Activated CD8-positive, alpha-beta memory T cell treated with anti-CD3 and anti-CD28 coated beads for 36 hours (primary cell): Measurements from ENCODE around the gene SPRR2F. TPM values are rescaled to one million over a fixed set of nuclear protein-coding genes. Genes with fewer than 3 reads are reported as not detected.

Source experiments
- CTCF ChIA-PET: fragments of 350-600 bp; sonication (Branson Sonifier 250); formaldehyde crosslinking; loops from one replicate; lab custom pipeline; 2021; ENCODE audit warnings: antibody characterized with exemption; lab: Charles Lee
- POLR2A ChIA-PET: fragments of 350-600 bp; sonication (Branson Sonifier 250); formaldehyde crosslinking; loops from one replicate; lab custom pipeline; 2021; ENCODE audit warnings: antibody characterized with exemption; lab: Charles Lee
- total RNA-seq, 2 experiments: library from RNA; stranded (reverse); gene quantifications; one replicate each; pipeline ENCODE4 v1.2.3, GENCODE V29; 2021

Gene SPRR2F
- total RNA-seq, 2 experiments from 2014 or later = not detected

DNA sequence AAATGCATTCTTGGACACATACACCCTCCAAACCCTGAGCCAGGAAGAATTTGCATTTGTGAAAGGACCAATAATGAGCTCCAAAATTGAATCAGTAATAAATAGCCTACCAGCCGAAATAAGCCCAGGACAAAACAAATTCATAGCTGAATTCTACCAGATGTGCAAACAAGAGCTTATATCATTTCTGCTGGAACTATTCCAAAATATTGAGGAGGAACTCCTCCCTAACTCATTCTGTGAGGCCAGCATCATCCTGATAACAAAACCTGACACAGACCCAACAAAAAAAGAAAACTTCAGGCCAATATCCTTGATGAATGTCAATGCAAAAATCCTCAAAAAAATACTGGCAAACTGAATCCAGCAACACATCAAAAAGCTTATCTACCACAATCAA, 25.7 kb downstream of the SPRR2F start:
- ChIA-PET CTCF (no interaction called here), POLR2A (no interaction called here)

DNA sequence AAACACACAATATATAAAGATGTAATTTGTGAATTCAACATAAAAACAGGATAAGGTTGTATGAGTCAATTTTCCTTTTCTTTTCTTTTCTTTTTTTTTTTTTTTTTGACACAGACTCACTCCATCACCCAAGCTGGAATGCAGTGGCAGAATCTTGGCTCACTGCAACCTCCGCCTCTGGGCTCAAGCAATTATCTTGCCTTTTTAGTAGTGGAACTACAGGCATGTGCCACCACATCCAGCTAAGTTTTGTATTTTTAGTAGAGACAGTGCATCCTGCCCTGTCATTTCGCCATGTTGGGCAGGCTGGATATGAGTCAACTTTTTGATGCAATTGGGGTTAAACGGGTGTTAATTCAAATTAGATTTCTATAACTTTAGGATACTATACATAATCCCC, 31.6 kb downstream of the SPRR2F start:
- ChIA-PET CTCF (no interaction called here), POLR2A (no interaction called here)

DNA sequence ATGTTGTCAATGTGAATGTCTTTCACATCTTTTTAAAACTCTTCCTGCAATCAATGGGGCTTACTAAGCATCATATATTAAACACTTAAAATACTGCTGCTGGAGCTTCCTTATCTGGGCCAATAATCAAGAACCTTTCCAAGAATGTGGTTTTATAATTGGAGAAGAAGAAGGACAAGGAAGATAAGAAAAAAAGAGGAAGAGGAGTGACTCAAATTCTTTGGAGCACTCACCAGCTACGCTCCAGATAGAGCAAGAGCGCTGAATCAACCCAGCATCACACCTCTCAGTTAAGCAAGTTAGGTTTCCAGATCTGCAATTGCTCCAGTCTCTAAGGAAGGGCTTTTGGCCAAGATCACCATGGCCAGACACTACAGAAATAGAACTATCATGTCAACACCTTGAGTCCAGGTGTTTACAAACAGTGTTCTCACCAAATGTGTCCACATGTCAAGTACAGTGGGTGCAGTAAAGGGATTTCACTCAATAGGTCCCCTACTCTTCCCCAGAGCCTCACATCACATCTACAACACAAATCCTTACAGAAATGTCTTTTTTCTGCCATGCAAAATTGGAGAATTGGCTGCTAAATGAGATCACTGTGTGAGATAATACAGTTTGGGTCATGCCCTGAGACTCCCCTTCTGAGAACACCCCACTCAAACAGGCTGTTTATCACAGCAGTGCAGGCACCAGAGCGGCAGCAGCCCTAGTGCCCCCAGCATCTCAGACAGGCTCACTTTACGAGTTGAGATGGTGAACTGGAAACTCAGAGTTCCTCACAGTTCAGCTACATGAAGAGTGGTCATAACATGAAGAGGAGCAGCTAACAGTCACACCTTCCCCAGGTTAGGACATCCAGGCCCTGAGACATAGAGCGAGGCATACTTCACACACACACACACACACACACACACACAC, 40.2 kb downstream of the SPRR2F start:
- CTCF ChIA-PET = no interaction called here
- POLR2A ChIA-PET = no interaction called here

DNA sequence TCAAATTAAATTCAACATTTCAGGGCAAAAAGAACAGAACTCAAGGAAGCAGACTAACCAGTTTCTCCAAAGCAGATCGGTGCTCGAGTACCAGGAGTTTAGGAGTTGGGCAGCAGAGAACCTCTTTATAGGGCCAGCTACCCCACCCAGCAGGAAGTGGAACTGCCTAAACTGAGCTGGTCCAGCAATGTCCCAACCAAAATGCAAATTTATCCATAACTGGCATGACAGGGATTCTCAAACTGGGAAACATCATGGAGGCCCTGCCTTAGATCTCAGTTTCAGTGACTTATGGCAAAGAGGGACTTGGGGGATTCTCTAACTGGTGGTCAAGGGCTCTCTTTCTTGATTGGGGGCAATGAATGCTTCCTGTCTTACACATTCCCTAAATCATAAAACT, 41.8 kb downstream of the SPRR2F start, which contains the start of gene SPRR2B:
TSS of gene SPRR2B (minus strand) at position 101 of the 400 bp plus-strand sequence. CDS start 772 bp downstream, outside the sequence.
- ChIA-PET CTCF (no interaction called here), POLR2A (interaction anchor here (0.6 kb wide), 1 partner anchor 22 kb away, joined by 3 read pairs; no protein-coding TSS in a partner anchor)

DNA sequence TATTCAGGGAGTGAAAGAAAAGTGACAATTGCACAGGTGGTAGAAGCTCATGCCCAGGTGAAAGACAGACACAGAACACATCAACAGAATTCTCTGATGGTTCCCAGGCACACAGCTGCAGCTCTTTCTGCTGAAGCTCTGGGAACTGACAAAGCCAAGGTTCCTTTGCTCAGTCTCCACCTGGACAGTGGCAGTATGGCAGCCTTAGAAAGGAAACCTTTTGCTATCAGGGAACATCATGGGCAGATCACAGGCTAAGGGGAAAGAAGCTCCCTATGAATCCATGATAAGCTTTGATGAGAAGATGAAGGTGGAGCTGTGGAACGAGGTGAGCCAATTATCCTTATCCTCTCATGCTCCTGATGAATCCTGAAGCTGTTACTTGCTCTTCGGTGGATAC, 43.1 kb downstream of the SPRR2F start:
- CTCF ChIA-PET = no interaction called here
- POLR2A ChIA-PET = no interaction called here

Other genes with a start within 250 kb of the SPRR2F start
- gene SMCP, start 235.2 kb downstream of the SPRR2F start, total RNA-seq = not detected
- not detected for gene IVL, start 205.0 kb downstream of the SPRR2F start, total RNA-seq
- not detected for gene SPRR5, start 166.3 kb downstream of the SPRR2F start, total RNA-seq
- gene SPRR4, start 142.9 kb downstream of the SPRR2F start, total RNA-seq = not detected
- not detected for gene SPRR1A, start 129.4 kb downstream of the SPRR2F start, total RNA-seq
- gene SPRR3, start 111.8 kb downstream of the SPRR2F start, total RNA-seq = not detected
- not detected for gene SPRR1B, start 82.3 kb downstream of the SPRR2F start, total RNA-seq
- not detected for gene SPRR2D, start 72.4 kb downstream of the SPRR2F start, total RNA-seq
- not detected for gene SPRR2A, start 56.0 kb downstream of the SPRR2F start, total RNA-seq
- gene SPRR2B, start 41.9 kb downstream of the SPRR2F start, total RNA-seq = not detected
- gene SPRR2E, start 19.0 kb downstream of the SPRR2F start, total RNA-seq = not detected
- not detected for gene SPRR2G, start 37.4 kb upstream of the SPRR2F start, total RNA-seq
- gene LELP1, start 89.9 kb upstream of the SPRR2F start, total RNA-seq = not detected
- not detected for gene PRR9, start 104.1 kb upstream of the SPRR2F start, total RNA-seq
- not detected for gene LORICRIN, start 146.2 kb upstream of the SPRR2F start, total RNA-seq
- gene PGLYRP3, start 199.4 kb upstream of the SPRR2F start, total RNA-seq = not detected
- not detected for gene PGLYRP4, start 235.3 kb upstream of the SPRR2F start, total RNA-seq
- not detected for gene S100A9, start 244.3 kb upstream of the SPRR2F start, total RNA-seq